Heart left ventricle (tissue), 16 donors: ENCODE results near the gene KCNA2. TPM values are rescaled to one million over a fixed set of nuclear protein-coding genes. Genes with fewer than 3 reads are reported as not detected.
A peak's percentile ranks its signal among the peaks of the same experiment; 100 is the strongest.

Experiments
- ATAC-seq, 4 donors: fragments of 200-7000 bp; cut with Tn5 transposase; one replicate each; pipeline ENCODE4 v1.9.1; 2020 to 2022; ENCODE audit warnings: moderate library complexity in 4 of 4, mild to moderate bottlenecking in 3 of 4, moderate number of reproducible peaks in 1 of 4
- DNase-seq, 5 donors: peaks; one replicate each; pipeline ENCODE4 v3.0.0-alpha.2; 2020
- H3K27ac ChIP-seq, 12 donors: fragments of 200-600 bp; sonication (generic) in 4 of 12; one replicate each; pipeline versions ENCODE4 v1.5.0 to v1.8.0; 2016 to 2022; ENCODE audit warnings: mild to moderate bottlenecking in 2 of 12
- H3K27me3 ChIP-seq, 9 donors: fragments of 200-600 bp; sonication (generic) in 2 of 9; one replicate each; pipeline versions ENCODE4 v1.5.1 to v1.8.0; 2016 to 2022; ENCODE audit warnings: mild to moderate bottlenecking in 3 of 9
- H3K36me3 ChIP-seq, 9 donors: fragments of 200-600 bp; sonication (generic) in 2 of 9; one replicate each; pipeline versions ENCODE4 v1.5.0 to v1.8.0; 2018 to 2022; ENCODE audit warnings: mild to moderate bottlenecking in 2 of 9
- H3K4me1 ChIP-seq, 12 donors: fragments of 200-600 bp; sonication (generic) in 4 of 12; one replicate each; pipeline versions ENCODE4 v1.5.0 to v1.8.0; 2016 to 2022; ENCODE audit warnings: mild to moderate bottlenecking in 3 of 12
- H3K4me3 ChIP-seq, 12 donors: fragments of 200-600 bp; sonication (generic) in 4 of 12; one replicate each; pipeline versions ENCODE4 v1.5.0 to v1.8.0; 2017 to 2022; ENCODE audit warnings: mild to moderate bottlenecking in 9 of 12, moderate library complexity in 4 of 12
- H3K9me3 ChIP-seq, 12 donors: fragments of 200-600 bp; sonication (generic) in 4 of 12; one replicate each; pipeline versions ENCODE4 v1.5.0 to v1.8.0; 2016 to 2022; ENCODE audit warnings: mild to moderate bottlenecking in 1 of 12
- CTCF ChIP-seq, 12 donors: fragments of 200-600 bp; sonication (generic) in 4 of 12; IDR thresholded peaks; one replicate each; pipeline versions ENCODE4 v1.5.0 to v1.8.0; 2018 to 2022; ENCODE audit warnings: antibody characterized with exemption in 12 of 12, mild to moderate bottlenecking in 5 of 12
- POLR2A ChIP-seq, 2 donors: fragments of 450-650 bp; IDR thresholded peaks; one replicate each; pipeline ENCODE4 v1.6.1; 2017; ENCODE audit warnings: antibody characterized with exemption in 2 of 2, mild to moderate bottlenecking in 2 of 2, moderate library complexity in 2 of 2
- WGBS, 4 donors: extraction: QIAGEN DNeasy Blood & Tissue Kit in 2 of 4; methylation state at CpG; one replicate each; pipeline versions ENCODE4 v1.1.5 to v1.1.7; 2013 to 2018; 5-methylcytosine and 5-hydroxymethylcytosine counted together
- intact Hi-C, 10 donors: fragments of 100-400 bp; cut with DNase I; formaldehyde crosslinking; loops; one replicate each; pipeline versions ENCODE4 v1.11.1 to v1.14.2; 2022
- polyA plus RNA-seq, 2 donors: library from polyadenylated mRNA; stranded (reverse); fragments of 200-250 nt; gene quantifications; one replicate each; pipeline ENCODE4 v1.2.3, GENCODE V29; 2013
- total RNA-seq, 9 donors: library from RNA; depleted of rRNA in 2 of 9; stranded (reverse); fragments of >200 nt in 2 of 9; fragmentation: NEBNext Ultra II Directional in 3 of 9; extraction: Animal tissue kit (Norgen Biotek cat#: 25700) in 3 of 9; gene quantifications; one replicate each; pipeline versions ENCODE4 v1.1.0 to v1.2.4, GENCODE V29; 2016 to 2023
- donor health status: ischemic (EF 13 %, LVEDD 7.1; RV severe dilation, severe dysfunction).
- donor health status: healthy with polysubstance abuse.
- donor health status: DM: no; HTN: yes; CAD: no.
- donor health status: DM: no; HTN: no; CAD: no.
- donor health status: ischemic (EF 25% LVEDD 6.9; RV normal size, moderate dysfunction).
- donor health status: ischemic (EF 25% LVEDD 5.7; RV mildly dilated, moderate dysfunction).
- donor health status: healthy.
- donor health status: DM: yes; HTN: yes; CAD: no.
- donor health status: ischemic (EF 35%, LVEDD 5.7; RV mildly dilated, moderate dysfunction).
- donor health status: nonischemic (EF 11% LVEDD 7.7; RV severe dilation, severe dysfunction).
- donor health status: DM: yes; HTN: yes; CAD: no.
- donor health status: PGD.
- donor health status: ischemic (EF 29% LVEDD 5.4; RV normal size, mild dysfunction).
- donor health status: nonischemic (EF 23%, LVEDD 6.1; RV moderate dilation, normal function).

Gene KCNA2
- total and polyA plus RNA-seq, 11 donors, result 0.08 to 1.6 (median 0.78) TPM

- intact Hi-C loops, result loop anchor here in 1 of 10 donors (5.0 kb wide), 1 partner anchor 36 kb away; the partner anchor contains the start of gene KCNA3
- 78 to 95% (median 90%) methylated on average over 4 of the region's 4 CpGs for WGBS, 4 donors
Observed at GRCh38 chr1:110636149-110636935, 30.2 kb upstream of the KCNA2 start.

GRCh38 chr1:110635434-110635833 is 29.3 kb upstream of the KCNA2 start:
- Histone ChIP-seq H3K36me3 (no peaks in the 10 kb centered on the region), H3K4me3 (no peak overlapping the region), H3K4me1 (peaks cover 0 to 79% (median 12%) of the 10 kb centered on the region in 12 donors), H3K27ac (peak overlapping the region in 1 of 12 donors; percentile 64), H3K27me3 (peaks cover 0 to 8% (median 0%) of the 10 kb centered on the region in 9 donors), H3K9me3 (no peaks in the 10 kb centered on the region)
- intact Hi-C loops, result loop anchor here in 2 of 10 donors (2.0 to 5.0 kb wide), 2 partner anchors 37 to 121 kb away; partner anchors contain the start of gene KCNA3 (in 1 of the 2)
- WGBS, 4 donors, result 86 to 97% (median 89%) methylated on average over 2 of the region's 2 CpGs
- ATAC-seq, result no peak
- no peak for TF ChIP-seq CTCF (IDR thresholded peaks at IDR 0.05)
- no peak for TF ChIP-seq POLR2A (IDR thresholded peaks at IDR 0.05)
- DNase-seq, result no peak

More at GRCh38 chr1:110636149-110636935, 30.2 kb upstream of the KCNA2 start:
- Histone ChIP-seq H3K4me1 (peaks cover 0 to 78% (median 12%) of the 10 kb centered on the region in 12 donors), H3K27me3 (peaks cover 0 to 6% (median 0%) of the 10 kb centered on the region in 9 donors), H3K9me3 (no peaks in the 10 kb centered on the region), H3K27ac (peak overlapping the region in 1 of 12 donors; percentile 64), H3K36me3 (no peaks in the 10 kb centered on the region), H3K4me3 (no peak overlapping the region)
- no peak for ATAC-seq
- TF ChIP-seq POLR2A (IDR thresholded peaks at IDR 0.05) (no peak), CTCF (IDR thresholded peaks at IDR 0.05) (no peak)
- no peak for DNase-seq

GRCh38 chr1:110634455-110635311 is 28.5 kb upstream of the KCNA2 start:
- no peaks in the 10 kb centered on the region for H3K9me3 ChIP-seq
- H3K27ac ChIP-seq, result peak overlapping the region in 8 of 12 donors; percentile 11 to 64 (median 39)
- H3K4me1 ChIP-seq, result peaks cover 0 to 74% (median 12%) of the 10 kb centered on the region in 12 donors
- intact Hi-C loops, result loop anchor here in 7 of 10 donors (1.0 to 5.0 kb wide), 4 partner anchors 38 to 148 kb away; partner anchors contain the start of gene KCNA3 (in 1 of the 7)
- DNase-seq (peak; percentile 81 to 92 (median 91)), ATAC-seq (peak; percentile 94 to 97 (median 94))
- no peak for TF ChIP-seq POLR2A (IDR thresholded peaks at IDR 0.05)
- TF ChIP-seq CTCF (IDR thresholded peaks at IDR 0.05), result no peak
- H3K27me3 ChIP-seq, result peaks cover 0 to 8% (median 0%) of the 10 kb centered on the region in 9 donors
- no peaks in the 10 kb centered on the region for H3K36me3 ChIP-seq
- H3K4me3 ChIP-seq, result no peak overlapping the region
- 19 to 51% (median 25%) methylated on average over 6 to 7 of the region's 7 CpGs for WGBS, 4 donors
